ENCODE results near the gene PILRA. TPM values are rescaled to one million over a fixed set of nuclear protein-coding genes. Genes with fewer than 3 reads are reported as not detected.
"Not testable (repeated sequence)": the region's sequence is repeated elsewhere in the genome, so short reads cannot be mapped to it uniquely, and the experiment has no call there.

The PILRA gene
- total RNA-seq, 1 donor from 2014 or later = 0.82 TPM

DNA sequence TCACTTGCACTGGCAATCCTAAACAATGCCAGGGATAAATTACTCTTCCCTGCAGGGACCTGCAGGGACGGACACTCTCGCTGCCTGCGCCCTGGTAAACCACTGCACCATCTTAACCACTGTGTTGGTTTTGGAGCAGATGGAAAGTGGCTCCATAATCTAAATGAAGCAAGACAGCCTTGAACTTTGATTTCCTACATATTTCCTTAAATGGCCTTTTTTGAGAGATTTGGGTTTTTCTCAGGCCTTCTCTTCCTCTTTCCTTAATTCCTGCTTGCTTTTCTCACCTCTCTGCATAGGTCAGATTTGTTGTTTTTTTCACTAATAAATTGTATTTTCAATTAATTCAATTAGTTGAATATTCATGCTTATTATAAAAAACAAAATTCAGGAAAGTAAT is 2.8 kb downstream of the PILRA start:
- FAIRE-seq = no peak
- DNase-seq (ENCODE audit: low spot score in 2 of 2) = no peak

DNA sequence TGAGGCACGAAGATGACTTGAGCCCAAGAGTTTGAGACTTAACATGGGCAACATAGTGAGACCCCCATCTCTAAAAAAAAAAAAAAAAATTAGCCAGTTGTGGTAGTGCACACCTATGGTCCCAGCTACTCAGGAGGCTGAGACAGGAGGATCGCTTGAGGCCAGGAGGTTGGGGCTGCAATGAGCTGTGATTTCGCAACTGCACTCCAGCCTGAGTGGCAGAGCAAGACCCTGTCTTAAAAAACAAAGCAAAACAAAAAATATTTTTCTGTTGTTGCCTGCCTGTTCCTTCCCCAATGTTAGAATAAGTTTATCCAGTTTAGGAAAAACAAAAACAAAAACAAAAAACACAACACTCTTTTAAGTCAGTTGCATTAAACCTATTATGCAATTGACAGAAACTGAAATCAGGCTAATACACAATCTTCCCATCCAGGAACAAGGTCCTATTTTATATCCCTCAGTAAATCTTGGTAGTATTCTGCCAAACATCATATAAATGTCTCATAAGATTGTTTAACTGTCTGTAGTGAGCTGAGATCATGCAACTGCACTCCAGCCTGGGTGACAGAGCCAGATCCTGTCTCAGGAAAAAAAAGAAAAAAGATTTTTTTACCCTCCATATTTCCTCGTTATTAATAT is 4.9 kb downstream of the PILRA start:
- FAIRE-seq = no peak
- DNase-seq (ENCODE audit: low spot score in 2 of 2) = no peak

DNA sequence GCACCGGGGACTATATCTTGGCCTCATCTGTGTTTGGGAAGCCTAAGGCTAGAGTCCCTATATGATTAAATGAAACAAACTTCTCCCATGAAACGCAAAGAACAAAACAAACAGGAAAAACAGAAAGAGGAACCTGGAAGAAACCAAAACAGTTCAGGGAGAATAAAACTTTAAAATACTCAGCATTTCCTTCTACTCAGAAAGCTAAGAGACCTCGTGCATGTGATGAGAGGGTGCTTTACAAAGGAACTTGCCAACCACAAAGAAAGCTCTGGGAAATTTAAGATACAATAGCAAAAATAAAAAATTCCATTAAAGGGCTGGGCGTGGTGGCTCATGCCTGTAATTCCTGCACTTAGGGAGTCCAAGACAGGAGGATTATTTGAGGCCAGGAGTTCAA is 6.9 kb downstream of the PILRA start:
- no peak for FAIRE-seq
- DNase-seq (ENCODE audit: low spot score in 2 of 2) = no peak

DNA sequence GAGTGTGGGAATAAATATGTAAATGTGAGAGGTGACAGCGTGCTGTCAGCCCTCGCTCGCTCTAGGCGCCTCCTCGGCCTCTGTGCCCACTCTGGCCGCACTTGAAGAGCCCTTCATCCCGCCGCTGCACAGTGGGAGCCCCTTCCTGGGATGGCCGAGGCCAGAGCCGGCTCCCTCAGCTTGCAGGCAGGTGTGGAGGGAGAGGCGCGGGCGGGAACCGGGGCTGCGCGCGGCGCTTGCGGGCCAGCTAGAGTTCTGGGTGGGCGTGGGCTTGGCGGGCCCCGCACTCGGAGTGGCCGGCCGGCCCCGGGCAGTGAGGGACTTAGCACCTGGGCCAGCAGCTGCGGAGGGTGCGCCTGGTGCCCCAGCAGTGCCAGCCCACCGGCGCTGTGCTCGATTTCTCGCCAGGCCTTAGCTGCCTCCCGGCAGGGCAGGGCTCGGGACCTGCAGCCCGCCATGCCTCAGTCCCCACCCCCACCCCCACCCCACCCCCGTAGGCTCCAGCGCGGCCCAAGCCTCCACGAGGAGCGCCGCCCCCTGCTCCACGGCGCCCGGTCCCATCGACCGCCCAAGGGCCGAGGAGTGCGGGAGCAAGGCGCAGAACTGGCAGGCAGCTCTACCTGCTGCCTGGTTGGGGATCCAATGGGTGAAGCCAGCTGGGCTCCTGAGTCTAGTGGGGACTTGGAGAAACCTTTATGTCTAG is 8.4 kb downstream of the PILRA start:
- FAIRE-seq; DNase-seq (ENCODE audit: low spot score in 2 of 2): not testable (repeated sequence)

DNA sequence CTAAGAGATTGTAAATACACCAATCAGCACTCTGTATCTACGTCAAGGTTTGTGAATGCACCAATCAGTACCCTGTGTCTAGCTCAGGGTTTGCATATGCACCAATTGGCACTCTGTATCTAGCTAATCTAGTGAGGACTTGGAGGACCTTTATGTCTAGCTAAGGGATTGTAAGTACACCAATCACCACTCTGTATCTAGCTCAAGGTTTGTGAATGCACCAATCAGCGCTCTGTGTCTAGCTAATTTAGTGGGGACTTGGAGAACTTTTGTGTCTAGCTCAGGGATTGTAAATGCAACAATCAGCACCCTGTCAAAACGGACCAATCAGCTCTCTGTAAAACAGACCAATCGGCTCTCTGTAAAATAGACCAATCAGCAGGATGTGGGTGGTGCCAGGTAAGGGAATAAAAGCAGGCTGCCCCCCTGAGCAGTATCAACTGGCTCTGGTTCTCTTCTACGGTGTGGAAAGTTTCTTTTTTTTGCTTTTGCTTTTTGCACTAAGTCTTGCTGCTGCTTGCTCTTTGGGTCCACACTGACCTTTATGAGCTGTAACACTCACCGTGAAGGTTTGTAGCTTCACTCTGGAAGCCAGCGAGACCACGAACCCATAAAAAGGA is 9.1 kb downstream of the PILRA start:
- not testable (repeated sequence) for DNase-seq (ENCODE audit: low spot score in 2 of 2); FAIRE-seq

DNA sequence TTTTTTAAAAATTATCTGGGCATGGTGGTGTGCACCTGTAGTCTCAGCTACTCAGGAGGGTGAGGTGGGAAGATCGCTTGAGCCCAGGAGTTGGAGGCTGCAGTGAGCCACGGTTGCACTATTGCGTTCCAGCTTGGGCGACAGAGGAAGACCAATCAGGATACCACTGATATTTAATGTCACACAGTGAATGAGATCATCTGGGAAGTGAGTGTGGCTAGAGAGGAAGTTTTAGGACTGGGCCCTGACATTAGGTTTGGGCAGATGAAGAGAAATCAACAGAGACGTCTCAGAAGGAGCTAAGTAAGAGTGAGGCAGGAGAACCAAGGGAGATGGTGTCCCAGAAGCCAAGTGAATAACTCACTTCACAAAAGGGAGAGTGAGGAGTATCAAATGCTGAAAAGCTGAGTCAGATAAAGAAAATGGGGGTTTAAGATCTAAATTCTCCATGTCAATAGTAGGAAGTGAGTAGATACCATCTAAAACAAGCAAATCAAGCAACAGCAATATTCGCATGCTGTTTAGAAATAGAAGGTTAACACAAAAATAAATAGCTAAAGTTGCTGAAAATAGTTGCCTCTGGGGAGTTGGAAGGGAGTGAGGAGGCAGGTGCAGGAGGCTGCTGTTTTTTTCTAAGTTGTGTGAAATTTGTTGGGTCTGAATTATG is 11.5 kb downstream of the PILRA start:
- no peak for DNase-seq (ENCODE audit: low spot score in 2 of 2)
- no peak for FAIRE-seq

DNA sequence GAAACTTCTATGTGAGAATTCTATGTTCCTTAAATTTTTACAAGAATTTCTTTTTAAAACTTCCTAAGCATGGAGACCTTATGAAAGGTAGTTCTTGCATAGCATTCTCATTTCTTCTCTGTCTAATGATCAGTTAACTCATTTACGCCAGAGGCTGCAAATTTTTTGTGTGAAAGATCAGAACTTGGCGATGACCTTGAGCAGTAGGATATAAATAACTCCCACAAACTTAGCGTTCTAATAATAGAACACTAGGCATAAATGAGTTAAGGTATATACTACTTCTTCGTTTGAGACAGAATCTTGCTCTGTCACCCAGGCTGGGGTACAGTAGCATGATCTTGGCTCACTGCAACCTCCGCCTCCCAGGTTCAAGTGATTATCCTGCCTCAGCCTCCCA is 13.7 kb downstream of the PILRA start:
- DNase-seq (ENCODE audit: low spot score in 2 of 2) (no peak), FAIRE-seq (no peak)

DNA sequence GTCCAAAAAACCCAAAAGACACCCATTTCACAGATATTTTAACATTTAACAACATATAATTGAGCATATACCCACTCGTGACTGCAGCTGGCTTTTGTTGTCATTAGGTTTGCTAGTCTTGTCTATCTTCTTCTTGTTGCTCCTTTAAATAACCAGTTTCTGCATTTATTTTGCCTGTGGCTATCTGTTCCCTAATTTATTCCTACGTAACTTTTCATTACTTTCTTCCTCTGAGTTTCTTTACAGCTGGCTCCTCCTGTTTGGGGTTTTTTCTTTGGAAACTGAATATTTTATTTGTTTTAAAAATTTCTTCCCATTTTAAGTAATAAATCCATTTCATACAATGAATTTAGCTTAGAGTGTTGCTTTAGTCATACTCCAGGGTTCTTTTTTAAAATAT is 14.4 kb downstream of the PILRA start:
- no peak for FAIRE-seq
- no peak for DNase-seq (ENCODE audit: low spot score in 2 of 2)

DNA sequence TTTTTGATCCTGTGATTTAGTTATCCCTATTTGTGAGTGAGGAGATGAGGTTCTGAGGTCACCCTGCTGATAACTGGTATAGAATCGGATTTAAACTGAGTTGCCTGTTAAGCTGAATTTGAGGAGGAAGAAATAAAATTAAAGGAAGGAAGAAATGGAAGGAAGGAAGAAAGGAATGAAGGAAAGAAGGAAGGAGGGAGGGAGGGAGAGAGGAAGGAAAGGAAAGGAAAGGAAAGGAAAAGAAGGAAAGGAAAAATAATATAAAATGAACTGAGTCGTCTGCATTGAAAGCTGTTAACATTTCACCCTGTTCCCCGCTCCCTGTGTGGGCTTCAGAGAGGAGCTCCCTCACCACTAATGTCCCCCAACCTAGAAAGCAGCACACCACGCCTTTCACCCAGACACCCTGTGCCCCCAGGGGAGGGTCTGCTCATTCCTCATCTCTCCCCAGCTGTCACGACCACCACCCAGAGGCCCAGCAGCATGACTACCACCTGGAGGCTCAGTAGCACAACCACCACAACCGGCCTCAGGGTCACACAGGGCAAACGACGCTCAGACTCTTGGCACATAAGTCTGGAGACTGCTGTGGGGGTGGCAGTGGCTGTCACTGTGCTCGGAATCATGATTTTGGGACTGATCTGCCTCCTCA is 16.3 kb downstream of the PILRA start:
- DNase-seq (ENCODE audit: low spot score in 2 of 2) (no peak), FAIRE-seq (no peak)

DNA sequence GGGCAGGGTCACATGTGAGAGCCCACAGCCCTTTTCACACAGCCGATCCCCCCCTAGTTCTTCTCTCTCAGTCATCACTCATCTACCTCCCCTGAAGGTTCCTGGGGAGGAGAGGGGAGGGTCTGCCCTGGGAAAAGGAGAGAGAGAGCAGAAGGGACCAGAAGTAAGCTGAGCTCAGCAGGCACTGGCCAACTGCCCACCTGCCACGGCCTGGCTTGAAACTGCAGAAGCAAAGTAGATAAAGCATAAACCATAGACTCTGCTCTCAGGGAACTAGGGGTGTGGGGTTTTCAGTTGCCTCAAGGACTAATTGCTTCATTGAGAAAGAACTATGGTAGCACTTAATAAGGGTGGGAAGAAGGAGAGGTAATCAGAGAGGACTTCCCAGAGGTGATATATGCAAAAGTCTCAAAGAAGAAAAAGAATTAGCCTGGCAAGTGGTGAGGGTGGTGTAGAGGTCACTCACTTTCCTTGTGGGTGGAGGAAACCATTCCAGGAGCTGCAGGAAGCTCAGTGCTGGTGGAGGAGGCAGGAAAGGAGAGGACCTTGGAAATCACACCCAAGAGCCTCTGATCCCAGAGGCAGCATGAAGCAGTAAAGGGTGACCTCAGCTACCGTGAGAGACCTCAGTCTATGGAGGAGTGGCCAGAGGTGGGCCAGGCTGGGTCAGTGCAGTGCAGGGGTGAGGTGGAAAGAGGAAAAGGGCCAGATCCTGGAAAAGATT is 17.2 kb downstream of the PILRA start:
- DNase-seq (ENCODE audit: low spot score in 2 of 2) (no peak), FAIRE-seq (no peak)

DNA sequence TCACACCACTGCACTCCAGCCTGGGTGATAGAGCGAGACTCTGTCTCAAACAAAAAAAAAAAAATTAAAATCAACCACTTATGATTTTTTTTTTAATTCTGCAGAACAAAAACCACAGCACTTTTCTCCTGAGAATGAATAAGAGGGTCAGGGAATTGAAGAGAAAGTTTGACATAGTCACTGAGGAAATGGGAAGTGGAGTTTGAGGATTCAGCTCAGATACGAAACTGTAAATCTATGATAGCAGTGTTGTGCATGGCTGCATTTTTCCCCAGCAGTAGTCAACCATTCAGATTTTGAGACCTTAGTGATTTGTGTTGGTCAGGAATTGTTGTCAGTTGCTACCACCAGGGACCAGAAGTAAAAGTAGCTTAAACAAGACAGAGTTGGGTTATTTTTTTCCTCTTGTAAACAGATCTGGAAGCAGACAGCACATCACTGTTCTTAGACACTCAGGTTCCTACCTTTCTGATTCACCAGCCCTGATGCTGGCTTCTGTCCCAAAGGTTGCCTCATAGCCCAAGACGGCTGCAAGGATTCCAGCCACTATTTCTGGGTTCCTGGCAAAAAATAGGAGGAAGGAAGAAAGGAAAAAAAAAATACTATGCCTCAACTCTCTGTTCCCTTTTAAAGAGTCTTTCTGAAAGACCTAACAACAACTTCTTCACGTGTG is 20.1 kb downstream of the PILRA start:
- FAIRE-seq (no peak), DNase-seq (ENCODE audit: low spot score in 2 of 2) (no peak)

DNA sequence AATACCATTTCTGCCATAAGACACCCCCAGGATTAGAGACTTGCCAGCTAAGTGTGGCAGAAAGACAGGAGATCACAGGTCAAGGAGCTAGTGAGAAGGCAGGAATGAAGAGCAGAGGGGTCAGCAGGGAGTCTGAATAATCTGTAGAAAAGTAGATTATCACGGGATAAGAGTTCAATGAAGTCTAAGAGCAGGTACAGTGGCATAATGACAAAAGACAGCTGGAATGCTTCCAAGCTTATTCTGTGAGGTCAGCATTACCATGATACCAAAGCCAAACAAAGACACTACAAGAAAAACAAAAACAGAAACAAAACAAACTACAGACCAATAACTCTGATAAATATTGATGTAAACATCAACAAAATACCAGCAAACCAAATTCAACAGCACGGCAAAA is 20.8 kb downstream of the PILRA start:
- FAIRE-seq (no peak), DNase-seq (ENCODE audit: low spot score in 2 of 2) (no peak)

DNA sequence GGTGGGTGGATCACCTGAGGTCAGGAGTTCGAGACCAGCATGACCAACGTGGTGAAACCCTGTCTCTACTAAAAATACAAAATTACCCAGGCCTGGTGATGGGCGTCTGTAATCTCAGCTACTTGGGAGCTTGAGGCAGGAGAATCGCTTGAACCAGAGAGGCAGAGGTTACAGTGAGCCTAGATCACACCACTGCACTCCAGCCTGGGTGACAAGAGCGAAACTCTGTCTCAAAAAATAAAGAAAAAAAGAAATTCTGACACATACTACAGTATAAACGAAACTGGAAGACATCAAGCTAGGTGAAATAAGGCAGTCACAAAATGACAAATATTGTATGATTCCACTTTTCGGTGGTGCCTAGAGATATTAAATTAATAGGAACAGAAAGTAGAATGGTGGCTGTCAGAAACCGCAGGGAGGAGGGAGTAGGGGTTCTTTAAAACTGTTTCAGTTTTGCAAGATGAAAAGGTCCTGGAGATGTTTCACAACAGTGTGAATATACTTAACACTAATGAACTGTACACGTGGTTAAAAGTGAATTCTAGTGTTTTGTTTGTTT is 23.2 kb downstream of the PILRA start:
- FAIRE-seq (no peak), DNase-seq (ENCODE audit: low spot score in 2 of 2) (no peak)

DNA sequence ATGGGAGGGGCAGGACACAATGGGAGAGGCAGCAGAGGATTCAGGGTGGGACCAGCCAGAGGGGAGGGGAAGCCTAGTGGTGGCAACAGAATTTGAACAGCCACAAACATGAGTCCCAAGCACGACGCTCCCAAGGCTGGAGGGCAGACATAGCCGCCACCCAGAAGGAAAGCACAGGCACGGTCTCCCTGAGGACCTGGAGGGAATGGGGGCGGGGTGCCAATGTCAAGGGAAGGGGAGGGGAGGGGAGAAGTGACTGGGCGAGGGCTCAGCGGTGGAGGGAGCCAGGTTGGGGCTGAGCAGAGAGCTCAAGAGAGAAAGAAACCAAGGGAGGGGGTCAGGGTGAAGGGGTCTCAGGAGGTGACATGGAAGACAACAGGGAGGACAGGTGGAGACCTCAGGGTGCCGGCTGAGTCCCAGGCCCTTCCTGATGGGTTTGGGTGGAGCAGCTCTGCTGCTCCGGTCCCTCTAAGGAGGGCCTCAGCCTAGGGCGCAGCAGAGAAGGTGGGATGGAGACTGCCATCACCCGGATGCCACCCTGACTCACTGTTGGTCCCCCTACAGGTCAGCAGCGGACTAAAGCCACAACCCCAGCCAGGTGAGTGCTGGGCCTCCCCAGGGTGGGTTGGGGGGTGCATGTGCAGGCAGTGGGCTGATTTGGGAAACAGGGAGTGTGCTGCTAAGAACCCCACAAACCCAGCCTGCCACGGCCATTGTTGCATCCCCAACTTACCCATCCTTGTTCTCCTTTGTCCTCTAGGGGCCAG is 24.2 kb downstream of the PILRA start:
- no peak for FAIRE-seq
- no peak for DNase-seq (ENCODE audit: low spot score in 2 of 2)

DNA sequence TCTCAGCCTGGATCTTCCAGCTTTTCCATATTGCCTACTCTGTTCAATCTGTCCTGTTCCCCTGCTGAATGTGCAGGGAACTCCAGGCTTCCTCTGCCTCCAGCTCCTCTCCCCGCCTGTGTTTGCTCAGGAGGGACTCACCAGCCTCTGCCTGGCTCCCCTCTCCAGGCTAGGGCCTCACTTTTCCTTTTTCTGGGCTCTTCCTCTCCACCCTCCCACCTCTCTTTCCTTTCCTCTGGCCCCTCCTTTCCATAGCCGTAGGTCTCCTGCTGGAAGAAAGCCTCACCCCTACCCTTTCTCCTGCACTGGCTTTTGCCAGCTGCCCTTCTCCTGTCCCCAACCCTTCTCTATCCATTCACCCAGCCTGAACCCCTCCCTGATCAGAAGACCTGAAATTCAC is 25.0 kb downstream of the PILRA start:
- no peak for DNase-seq (ENCODE audit: low spot score in 2 of 2)
- no peak for FAIRE-seq

DNA sequence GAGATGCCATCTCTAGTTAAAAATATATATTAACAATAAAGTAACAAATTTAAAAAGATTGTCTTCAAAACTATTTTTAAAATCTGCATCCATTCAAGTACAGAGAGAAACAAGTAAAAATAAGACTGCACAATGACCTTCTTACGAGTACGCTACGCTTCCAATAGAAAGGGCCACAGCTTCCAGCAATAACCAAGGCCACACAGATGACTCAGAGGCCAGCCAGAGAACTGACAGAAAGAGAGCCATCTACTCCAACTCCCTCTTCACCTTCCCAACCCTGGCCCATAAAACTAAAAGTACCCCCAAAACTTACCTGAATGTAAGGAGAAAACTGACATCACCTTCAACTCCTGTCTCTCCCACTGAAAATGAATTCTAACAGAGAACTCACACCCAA is 26.8 kb downstream of the PILRA start:
- DNase-seq (ENCODE audit: low spot score in 2 of 2) = no peak
- FAIRE-seq = no peak

DNA sequence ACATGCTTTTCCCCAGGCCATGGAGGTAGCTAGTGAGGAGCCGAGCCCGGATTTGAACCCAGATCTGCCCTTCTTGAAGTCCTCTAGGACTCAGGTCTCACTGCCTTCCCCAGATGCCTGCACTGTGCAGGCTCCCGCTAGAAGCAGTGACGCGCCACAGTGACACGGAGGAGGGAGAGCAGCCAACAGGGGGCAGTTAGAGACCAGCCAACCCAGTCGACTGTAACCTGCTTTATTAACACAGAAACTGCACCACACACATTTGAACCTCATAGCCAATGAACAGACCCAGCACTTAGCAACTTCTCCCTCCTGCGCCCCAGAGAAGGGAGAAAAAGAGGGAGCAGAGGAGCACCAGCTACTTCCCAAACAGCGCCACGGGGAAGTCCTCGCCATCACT is 27.4 kb downstream of the PILRA start:
- FAIRE-seq = no peak
- no peak for DNase-seq (ENCODE audit: low spot score in 2 of 2)

DNA sequence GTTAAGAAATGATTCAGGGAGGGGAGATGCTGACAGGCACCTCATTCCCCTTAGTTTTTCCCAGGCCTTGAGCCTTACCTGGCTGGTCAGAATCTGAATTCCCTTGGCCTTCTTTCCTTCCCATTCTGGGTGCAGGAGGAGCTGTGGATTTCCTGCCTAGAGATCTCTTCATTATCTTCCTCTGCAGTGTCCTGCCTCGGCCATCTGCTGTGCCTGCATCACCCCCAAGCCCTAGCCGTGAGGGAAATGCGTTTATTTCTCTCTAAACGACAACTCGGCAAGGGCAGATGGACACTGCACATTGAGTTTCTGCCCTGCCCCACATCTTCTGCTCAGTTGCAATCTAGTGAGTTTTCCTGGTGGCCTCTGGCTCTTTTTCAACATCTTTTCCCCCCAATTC is 28.5 kb downstream of the PILRA start:
- no peak for DNase-seq (ENCODE audit: low spot score in 2 of 2)
- no peak for FAIRE-seq

DNA sequence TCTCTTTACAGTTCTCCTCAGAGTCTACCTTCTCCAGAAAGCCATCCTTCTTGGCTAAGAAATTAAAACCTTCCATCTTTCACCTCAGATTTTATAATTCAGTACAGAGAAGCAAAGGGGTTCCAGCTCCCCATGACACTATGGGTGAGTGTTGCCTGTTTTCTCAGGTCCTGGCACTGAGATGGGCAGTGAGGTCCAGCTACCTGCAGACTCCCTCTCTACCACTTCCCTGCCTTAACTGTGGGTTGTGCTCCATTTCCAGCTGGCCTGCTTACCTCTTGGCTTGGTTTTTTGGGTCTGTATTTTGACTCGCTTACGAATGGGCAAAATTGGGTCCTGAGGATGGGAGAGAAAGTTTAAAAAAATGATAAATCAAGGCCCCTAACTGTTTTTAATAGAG is 29.0 kb downstream of the PILRA start:
- FAIRE-seq (no peak), DNase-seq (ENCODE audit: low spot score in 2 of 2) (no peak)
